HCT116 (cell line): ENCODE data around the gene GPR107. TPM values are rescaled to one million over a fixed set of nuclear protein-coding genes. Genes with fewer than 3 reads are reported as not detected.

Experiments used
- ATAC-seq: fragments of 200-7000 bp; cut with Tn5 transposase; 2 replicates; pipeline ENCODE4 v1.9.1; 2020; ENCODE audit warnings: mild to moderate bottlenecking, moderate library complexity
- BruUV-seq: library from RNA; stranded (reverse); fragments of 400-500 nt; replicated peaks from 2 replicates; lab custom pipeline; 2021; lab: Mats Ljungman, UMichigan
- CTCF ChIA-PET: fragments of 300-600 bp; sonication (Branson Sonifier 250); formaldehyde crosslinking; loops from one replicate; lab custom pipeline; 2021; ENCODE audit warnings: antibody characterized with exemption; lab: Charles Lee
- POLR2A ChIA-PET: fragments of 300-600, 350-600 bp; sonication (Branson Sonifier 250); formaldehyde crosslinking; loops from one replicate; lab custom pipeline; 2021; ENCODE audit warnings: antibody characterized with exemption; lab: Charles Lee
- RAD21 ChIA-PET, 2 experiments: fragments of 300-600 bp; sonication (Branson Sonifier 250); formaldehyde crosslinking; loops; one replicate each; lab custom pipeline; 2023; ENCODE audit warnings: low total read pairs in 2 of 2; ENCODE audit not compliant: uncharacterized antibody in 2 of 2, unreplicated experiment in 2 of 2, low non-redundant PET in 1 of 2; lab: Charles Lee
- DNase-seq: peaks from one replicate; pipeline ENCODE4 v3.0.0-alpha.2; 2010; ENCODE audit warnings: low read depth, low spot score
- H2AFZ ChIP-seq: fragments of 200-600 bp; shearing (Covaris generic), sonication (generic); 2 replicates; pipeline ENCODE4 v1.6.1; 2017; ENCODE audit warnings: low read depth, mixed run types, mixed read lengths, antibody characterized with exemption, low read length; ENCODE audit not compliant: poor library complexity, severe bottlenecking
- H3K27ac ChIP-seq: 2 replicates; pipeline ENCODE4 v1.5.1; 2012; ENCODE audit warnings: low read depth, low read length
- H3K27me3 ChIP-seq: fragments of 200-600 bp; sonication (generic); 2 replicates; pipeline ENCODE4 v1.6.1; 2016; ENCODE audit warnings: mixed run types, low read length, mixed read lengths; ENCODE audit not compliant: insufficient read depth
- H3K36me3 ChIP-seq, 2 experiments: fragments of 200-500 bp in 1 of 2; fragments of 200-600 bp in 1 of 2; sonication (Bioruptor generic) in 1 of 2; sonication (generic) in 1 of 2; 2 replicates each; pipeline versions ENCODE4 v1.5.1 to v1.6.1; 2014 to 2016; ENCODE audit warnings: low read length in 2 of 2, inconsistent platforms in 1 of 2, mixed read lengths in 1 of 2, mixed run types in 1 of 2; ENCODE audit not compliant: insufficient read depth in 2 of 2, control insufficient read depth in 1 of 2
- H3K4me1 ChIP-seq, 2 experiments: fragments of 200-600 bp in 1 of 2; sonication (generic) in 1 of 2; 2 replicates each; pipeline versions ENCODE4 v1.5.1 to v1.6.1; 2012 to 2017; ENCODE audit warnings: low read length in 2 of 2, inconsistent platforms in 1 of 2, mild to moderate bottlenecking in 1 of 2, mixed read lengths in 1 of 2, mixed run types in 1 of 2, moderate library complexity in 1 of 2; ENCODE audit not compliant: insufficient read depth in 2 of 2, control insufficient read depth in 1 of 2
- H3K4me2 ChIP-seq: fragments of 200-600 bp; sonication (generic); 2 replicates; pipeline ENCODE4 v1.6.1; 2017; ENCODE audit warnings: mixed run types, low read length, mixed read lengths
- H3K4me3 ChIP-seq, 2 experiments: fragments of 200-600 bp in 1 of 2; sonication (generic) in 1 of 2; replicated peaks in 1 of 2; 2 replicates each; pipeline ENCODE4 v1.5.1; 2011 to 2016; ENCODE audit warnings: low read length in 2 of 2, control low read depth in 1 of 2, low read depth in 1 of 2, mild to moderate bottlenecking in 1 of 2, mixed read lengths in 1 of 2, mixed run types in 1 of 2
- H3K79me2 ChIP-seq: fragments of 200-600 bp; sonication (generic); 2 replicates; pipeline ENCODE4 v1.6.1; 2017; ENCODE audit warnings: mild to moderate bottlenecking, mixed run types, low read length, moderate library complexity, mixed read lengths; ENCODE audit not compliant: insufficient read depth
- H3K9ac ChIP-seq: fragments of 200-600 bp; sonication (generic); 2 replicates; pipeline ENCODE4 v1.6.1; 2016; ENCODE audit warnings: low read length, mixed read lengths
- H3K9me2 ChIP-seq: fragments of 200-600 bp; sonication (generic), shearing (Covaris generic); 2 replicates; pipeline ENCODE4 v1.6.1; 2017; ENCODE audit warnings: mixed run types, mild to moderate bottlenecking, moderate library complexity; ENCODE audit not compliant: insufficient read depth
- H3K9me3 ChIP-seq, 2 experiments: fragments of 200-500 bp in 1 of 2; fragments of 200-600 bp in 1 of 2; sonication (Bioruptor generic) in 1 of 2; sonication (generic) in 1 of 2; 2 replicates each; pipeline ENCODE4 v1.6.1; 2014 to 2017; ENCODE audit warnings: low read length in 2 of 2, mixed read lengths in 2 of 2, inconsistent platforms in 1 of 2, low read depth in 1 of 2, mild to moderate bottlenecking in 1 of 2, mixed run types in 1 of 2, moderate library complexity in 1 of 2; ENCODE audit not compliant: control insufficient read depth in 1 of 2, insufficient read depth in 1 of 2
- H4K20me1 ChIP-seq: fragments of 200-600 bp; sonication (generic), shearing (Covaris generic); 2 replicates; pipeline ENCODE4 v1.6.1; 2017; ENCODE audit warnings: mixed run types, mild to moderate bottlenecking, moderate library complexity; ENCODE audit not compliant: insufficient read depth
- ATF3 ChIP-seq: IDR thresholded peaks from 2 replicates; pipeline ENCODE4 v1.6.1; 2012
- CBX3 ChIP-seq: IDR thresholded peaks from 2 replicates; pipeline ENCODE4 v1.6.1; 2012; ENCODE audit warnings: low read depth
- CEBPB ChIP-seq: IDR thresholded peaks from 2 replicates; pipeline ENCODE4 v1.6.1; 2012; ENCODE audit warnings: low read depth
- CTCF ChIP-seq, 3 experiments: fragments of 200-600 bp in 1 of 3; sonication (generic) in 1 of 3; IDR thresholded peaks in 2 of 3; conservative IDR thresholded peaks in 1 of 3; 2 replicates each; pipeline ENCODE4 v1.5.1; 2012 to 2017; ENCODE audit warnings: low read depth in 2 of 3, low read length in 2 of 3, antibody characterized with exemption in 1 of 3, borderline replicate concordance in 1 of 3, control low read depth in 1 of 3, mild to moderate bottlenecking in 1 of 3, mixed read lengths in 1 of 3, mixed run types in 1 of 3, moderate library complexity in 1 of 3; ENCODE audit not compliant: insufficient read depth in 1 of 3
- EGR1 ChIP-seq: IDR thresholded peaks from 2 replicates; pipeline ENCODE4 v1.6.1; 2012; ENCODE audit warnings: low read depth
- EZH2phosphoT487 ChIP-seq: fragments of 200-600 bp; IDR thresholded peaks from 2 replicates; pipeline ENCODE4 v1.6.1; 2018; ENCODE audit warnings: antibody characterized with exemption, borderline replicate concordance
- MAX ChIP-seq: IDR thresholded peaks from 2 replicates; pipeline ENCODE4 v1.6.1; 2012
- POLR2A ChIP-seq: IDR thresholded peaks from 2 replicates; pipeline ENCODE4 v1.7.0; 2011; ENCODE audit warnings: borderline replicate concordance; ENCODE audit not compliant: insufficient read depth, insufficient read length; ENCODE audit errors: extremely low read depth
- POLR2AphosphoS5 ChIP-seq: IDR thresholded peaks from 2 replicates; pipeline ENCODE4 v1.6.1; 2011; ENCODE audit warnings: mild to moderate bottlenecking, low read depth, low read length, moderate library complexity
- RAD21 ChIP-seq: IDR thresholded peaks from 2 replicates; pipeline ENCODE4 v1.6.1; 2012; ENCODE audit warnings: low read depth, mild to moderate bottlenecking
- REST ChIP-seq: IDR thresholded peaks from 2 replicates; pipeline ENCODE4 v1.6.1; 2012; ENCODE audit warnings: low read depth
- SIN3A ChIP-seq: IDR thresholded peaks from 2 replicates; pipeline ENCODE4 v1.6.1; 2012; ENCODE audit warnings: low read depth
- SP1 ChIP-seq: IDR thresholded peaks from 2 replicates; pipeline ENCODE4 v1.6.1; 2012; ENCODE audit warnings: low read depth
- SRF ChIP-seq: IDR thresholded peaks from 2 replicates; pipeline ENCODE4 v1.6.1; 2012; ENCODE audit warnings: low read depth
- YY1 ChIP-seq: IDR thresholded peaks from 2 replicates; pipeline ENCODE4 v1.6.1; 2011; ENCODE audit warnings: low read length, low read depth, moderate library complexity, mild to moderate bottlenecking; ENCODE audit not compliant: insufficient replicate concordance; ENCODE audit errors: extremely low read depth
- ZBTB33 ChIP-seq: IDR thresholded peaks from 2 replicates; pipeline ENCODE4 v1.6.1; 2011; ENCODE audit warnings: mild to moderate bottlenecking, low read length, moderate library complexity; ENCODE audit not compliant: insufficient replicate concordance; ENCODE audit errors: extremely low read depth
- ZNF274 ChIP-seq: fragments of 200-500 bp; sonication (Bioruptor generic); IDR thresholded peaks from 2 replicates; pipeline ENCODE4 v1.6.1; 2014; ENCODE audit warnings: mild to moderate bottlenecking, low read depth, low read length, inconsistent platforms
- intact Hi-C: fragments of 100-400 bp; cut with micrococcal nuclease; formaldehyde crosslinking; loops from 2 replicates; pipeline ENCODE4 v1.10.0; 2022
- total RNA-seq: library from RNA; stranded (reverse); gene quantifications from one replicate; pipeline ENCODE4 v1.2.1, GENCODE V29; 2021; ENCODE audit not compliant: unreplicated experiment

Gene GPR107
- total RNA-seq, 1 experiment from 2014 or later = 32.5 TPM

- Histone ChIP-seq H3K79me2 (no peaks in the 10 kb centered on the region), H3K4me1 (no peaks in the 10 kb centered on the region), H3K4me2 (no peak overlapping the region), H3K27ac (no peak overlapping the region), H3K9ac (no peak overlapping the region), H3K27me3 (no peaks in the 10 kb centered on the region), H3K36me3 (peaks cover 6 to 17% of the 10 kb centered on the region in 2 experiments; a peak in 3 of 4 replicates), H4K20me1 (peaks cover 4% of the 10 kb centered on the region; the same call in 1 of the 2 replicates), H3K9me3 (no peaks in the 10 kb centered on the region), H2AFZ (no peak overlapping the region), H3K9me2 (no peaks in the 10 kb centered on the region), H3K4me3 (no peak overlapping the region)
- TF ChIP-seq SRF (no peak), CTCF (IDR thresholded peaks at IDR 0.05 in 2 of 3, conservative IDR thresholded peaks at IDR 0.05 in 1 of 3; ENCODE audit: borderline replicate concordance in 1 of 3, insufficient read depth in 1 of 3, low read depth in 2 of 3, low read length in 2 of 3) (no peak), MAX (no peak), ZBTB33 (no peak), SIN3A (no peak), ZNF274 (no peak), ATF3 (no peak), EZH2phosphoT487 (no peak), CBX3 (no peak), POLR2A (no peak), SP1 (no peak), RAD21 (no peak), POLR2AphosphoS5 (no peak), REST (no peak), CEBPB (no peak), YY1 (no peak), EGR1 (no peak)
- DNase-seq = no peak
- ChIA-PET CTCF (no interaction called here), POLR2A (no interaction called here), RAD21 (no interaction called here)
- BruUV-seq = no TSS peak
- ATAC-seq = no peak
- intact Hi-C loops = no loop called here
Observed at GRCh38 chr9:130101915-130102314, 48.2 kb downstream of the GPR107 start.
